NCI-H128 (cell line): ENCODE data around the gene PCSK1N.

ENCODE experiments used
- DNase-seq: peaks from one replicate; lab custom pipeline; 2025; ENCODE audit not compliant: unreplicated experiment; lab: John Stamatoyannopoulos, UW

The PCSK1N gene

DNA sequence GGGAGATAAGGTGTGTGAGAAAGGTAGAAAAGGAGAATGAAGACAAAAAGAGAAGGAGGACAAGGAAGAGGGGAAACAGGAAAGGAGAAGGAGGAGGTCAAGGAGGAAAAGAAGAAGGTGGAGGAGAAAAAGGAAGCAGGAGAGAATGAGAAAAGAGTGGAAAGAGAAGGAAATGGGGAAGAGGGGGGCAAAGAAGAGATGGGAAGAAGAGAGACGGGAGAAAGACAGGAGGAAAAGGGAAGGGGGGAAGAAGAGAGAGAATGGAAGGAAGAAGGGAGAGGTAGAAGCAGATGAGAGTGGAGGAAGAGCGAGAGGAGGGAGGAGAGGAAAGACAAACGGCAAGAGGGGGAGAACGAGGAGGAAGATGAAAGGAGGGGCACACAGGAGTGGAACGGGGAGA is 44.9 kb downstream of the PCSK1N start:
- no peak for DNase-seq

DNA sequence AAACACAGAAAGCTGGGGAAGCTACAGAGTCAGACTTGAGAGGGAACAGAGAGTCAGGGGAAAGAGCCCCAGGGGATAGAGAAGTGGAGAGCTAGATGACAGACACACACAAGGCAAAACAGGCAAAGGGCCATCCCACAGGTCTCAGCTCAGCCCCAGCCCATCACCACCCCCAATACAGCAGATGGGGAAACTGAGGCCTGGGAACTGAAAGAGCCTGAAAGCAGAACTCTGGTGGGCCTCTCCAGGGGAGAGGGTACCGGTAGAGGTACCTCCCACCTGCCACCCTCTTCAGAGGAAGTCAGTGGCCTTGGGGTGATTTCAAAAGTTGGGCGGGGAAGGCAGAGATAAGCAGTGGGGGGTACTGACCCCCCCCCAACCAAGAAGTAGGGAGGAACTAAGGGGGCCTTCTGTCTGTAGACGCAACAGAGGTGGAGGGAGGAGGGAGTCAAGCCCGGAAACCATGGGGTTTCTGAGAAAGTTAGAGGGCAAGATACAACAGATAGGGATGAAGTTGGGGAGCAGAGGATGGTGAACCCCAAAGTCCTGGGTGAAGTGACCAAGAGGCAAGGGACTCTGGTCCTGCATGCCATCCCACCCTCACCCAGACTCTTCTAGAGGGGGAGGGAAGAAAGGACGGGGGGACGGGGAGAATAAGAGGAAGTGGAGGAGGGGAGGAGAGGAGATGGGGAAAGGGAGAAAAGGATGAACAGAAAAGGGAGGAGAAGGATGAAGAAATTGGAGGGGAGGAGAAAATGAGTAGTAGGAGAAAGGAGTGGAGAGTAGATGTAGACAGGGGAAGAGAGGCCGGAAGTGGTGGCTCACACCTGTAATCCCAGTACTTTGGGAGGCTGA is 45.8 kb downstream of the PCSK1N start:
- no peak for DNase-seq

DNA sequence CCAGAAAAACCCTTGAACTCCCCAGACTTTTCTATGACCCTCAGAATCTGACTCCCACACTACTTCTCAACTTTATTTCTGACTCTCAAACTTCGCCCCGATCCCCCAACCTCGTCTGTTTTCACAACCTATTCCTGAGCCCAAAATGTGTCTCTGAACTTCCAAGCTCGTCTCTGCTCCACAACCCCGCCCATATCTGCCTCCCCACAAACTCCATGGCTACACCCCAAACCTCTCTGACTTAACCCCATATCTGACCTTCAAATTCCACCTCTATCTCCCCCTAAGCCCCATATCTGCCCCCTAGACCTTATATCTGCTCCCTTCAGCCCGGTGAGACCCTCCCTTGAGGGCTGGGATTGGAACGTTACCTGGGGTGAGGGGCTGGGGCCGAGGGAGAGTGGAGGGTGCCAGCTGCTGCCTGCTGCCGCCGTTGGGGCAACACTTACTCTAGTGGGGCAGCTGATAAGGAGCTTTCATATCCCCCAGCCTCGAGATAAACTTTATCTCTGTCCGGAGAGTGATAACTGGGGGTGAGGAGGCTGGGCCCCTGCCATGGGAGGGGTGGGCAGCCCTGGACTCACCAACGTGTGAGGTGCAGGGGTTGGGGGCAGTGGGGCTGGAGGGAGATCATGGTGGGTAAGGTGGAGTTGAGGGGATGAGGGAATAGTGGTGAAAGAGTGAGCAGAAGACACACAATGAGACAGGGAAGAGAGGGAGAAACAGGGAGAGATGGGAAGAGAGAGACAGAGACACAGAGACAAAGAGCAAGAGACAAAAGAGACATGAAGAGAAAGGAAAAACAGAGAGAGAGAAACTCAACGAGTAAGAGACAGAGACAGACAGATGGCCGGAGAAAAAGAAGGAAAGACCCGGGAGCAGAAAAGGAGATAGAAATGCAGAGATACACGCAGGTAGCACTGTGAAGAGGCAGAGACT is 47.6 kb downstream of the PCSK1N start:
- DNase-seq, result no peak

DNA sequence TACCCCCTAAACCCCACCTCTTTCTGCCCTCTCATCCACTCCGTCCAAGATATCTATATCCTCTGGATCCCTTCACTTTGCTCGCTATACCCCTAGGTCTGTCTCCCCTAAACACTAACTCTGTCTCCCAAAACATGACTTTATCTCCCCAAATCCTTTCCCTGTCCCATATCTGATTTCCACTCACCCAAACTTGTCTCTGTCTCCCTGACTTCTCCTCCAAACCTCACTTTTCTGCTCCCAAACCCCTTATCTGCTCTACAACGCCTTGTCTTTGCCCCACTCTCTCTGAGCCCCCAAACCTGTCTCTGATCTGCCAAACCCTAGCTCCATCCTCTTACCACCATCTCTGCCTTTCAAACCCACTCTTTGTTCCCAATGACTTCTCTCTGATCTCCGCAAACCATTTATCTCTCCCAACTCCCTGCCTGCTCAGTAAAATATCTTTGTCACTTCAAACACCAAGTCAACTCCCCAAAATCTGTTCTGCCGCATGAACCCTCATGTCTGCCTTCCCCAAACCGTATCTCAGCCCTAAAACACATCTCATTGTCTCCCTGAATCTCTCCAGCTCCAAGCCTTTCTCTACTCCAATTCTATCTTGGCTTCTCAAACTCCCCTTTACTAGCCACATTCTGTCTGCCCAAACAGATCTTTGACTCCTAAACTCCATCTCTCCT is 48.4 kb downstream of the PCSK1N start:
- no peak for DNase-seq

DNA sequence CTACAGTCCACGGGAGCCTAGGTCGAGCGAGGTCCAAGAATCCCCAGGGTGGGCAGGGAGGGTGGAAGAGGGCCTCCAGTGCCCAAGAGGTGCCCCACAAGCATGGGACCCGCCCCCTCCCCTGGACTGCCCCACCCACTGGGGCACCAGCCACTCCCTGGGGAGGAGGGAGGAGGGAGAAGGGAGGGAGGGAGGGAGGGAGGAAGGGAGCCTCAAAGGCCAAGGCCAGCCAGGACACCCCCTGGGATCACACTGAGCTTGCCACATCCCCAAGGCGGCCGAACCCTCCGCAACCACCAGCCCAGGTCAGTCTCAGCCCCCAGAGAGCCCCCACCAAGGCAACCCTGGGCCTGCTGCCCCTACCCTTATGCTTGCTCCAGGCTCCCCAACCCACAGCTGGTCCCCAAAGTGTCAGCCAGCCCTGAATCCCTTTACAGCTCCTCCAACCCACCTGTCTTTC is 49.0 kb downstream of the PCSK1N start, which contains the start of gene GATA1:
TSS of gene GATA1 (plus strand) at position 250 of the 460 bp plus-strand sequence. CDS start 4,520 bp downstream, outside the sequence.
- DNase-seq, result no peak

DNA sequence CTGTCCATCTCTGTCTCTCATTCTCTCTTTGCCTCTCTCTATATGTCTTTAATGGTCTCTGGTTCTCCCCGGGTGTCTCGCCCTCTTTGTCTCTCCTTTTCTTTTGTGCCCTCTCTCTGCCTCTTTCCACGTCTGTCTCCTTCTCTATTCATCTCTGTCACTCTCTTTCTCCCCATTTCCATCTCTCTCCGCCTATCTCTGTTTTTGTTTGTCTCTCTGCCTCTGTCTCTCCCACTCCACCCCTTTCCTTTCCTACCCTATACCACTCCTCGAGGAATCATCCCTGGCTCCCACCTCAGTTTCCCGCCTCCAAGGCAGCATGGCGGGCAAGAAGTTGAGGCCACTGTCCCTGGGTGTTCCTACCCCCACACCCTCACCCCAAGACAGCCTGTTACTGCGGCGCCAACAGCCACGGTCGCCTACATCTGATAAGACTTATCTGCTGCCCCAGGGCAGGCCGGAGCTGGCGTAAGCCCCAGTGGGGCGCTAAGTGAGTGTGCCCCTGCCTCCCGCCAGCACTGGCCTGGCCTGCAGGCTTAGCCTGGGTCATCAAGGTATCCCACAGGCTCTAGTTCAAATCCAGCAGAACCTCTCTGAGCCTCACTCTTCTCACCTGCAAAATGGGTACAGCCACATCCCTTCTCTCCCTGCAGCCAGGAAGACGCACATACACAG is 49.7 kb downstream of the PCSK1N start:
- no peak for DNase-seq

DNA sequence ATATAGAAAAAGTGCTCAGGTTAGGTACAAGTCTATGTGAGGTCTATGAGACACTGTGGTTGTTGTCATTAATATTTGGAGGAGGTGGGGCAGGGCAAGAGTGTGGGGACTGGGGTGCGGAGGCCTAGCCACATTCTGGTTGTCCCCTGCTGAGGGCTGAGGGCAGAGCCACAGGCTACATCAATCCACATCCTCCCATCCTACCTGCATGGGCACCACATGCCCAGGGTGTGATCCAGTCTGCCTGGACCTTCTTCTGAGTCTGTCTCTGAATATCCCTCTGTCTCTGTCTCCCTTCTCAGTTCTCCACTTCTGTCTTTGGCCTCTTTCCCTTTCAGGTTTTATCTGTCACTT is 50.2 kb downstream of the PCSK1N start:
- no peak for DNase-seq

DNA sequence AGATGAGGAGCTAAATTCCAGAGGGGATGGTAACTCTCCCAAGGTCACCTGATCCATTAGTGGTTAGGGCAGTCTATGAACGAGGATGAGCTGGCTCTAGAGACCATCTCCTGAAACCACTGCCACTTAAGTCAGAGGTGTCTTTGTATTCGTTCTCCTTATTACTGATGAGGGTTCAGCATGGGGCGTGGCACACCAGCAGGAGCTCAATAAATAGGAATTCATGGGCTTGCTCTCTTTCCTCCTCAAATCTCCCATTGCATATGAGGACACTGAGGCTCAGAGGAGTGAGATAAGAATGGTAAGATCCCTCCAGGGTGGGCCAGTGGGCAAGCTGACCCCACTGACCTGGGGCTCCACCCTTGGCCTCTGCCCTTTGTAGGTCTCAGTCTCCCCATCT is 50.7 kb downstream of the PCSK1N start:
- DNase-seq, result no peak

DNA sequence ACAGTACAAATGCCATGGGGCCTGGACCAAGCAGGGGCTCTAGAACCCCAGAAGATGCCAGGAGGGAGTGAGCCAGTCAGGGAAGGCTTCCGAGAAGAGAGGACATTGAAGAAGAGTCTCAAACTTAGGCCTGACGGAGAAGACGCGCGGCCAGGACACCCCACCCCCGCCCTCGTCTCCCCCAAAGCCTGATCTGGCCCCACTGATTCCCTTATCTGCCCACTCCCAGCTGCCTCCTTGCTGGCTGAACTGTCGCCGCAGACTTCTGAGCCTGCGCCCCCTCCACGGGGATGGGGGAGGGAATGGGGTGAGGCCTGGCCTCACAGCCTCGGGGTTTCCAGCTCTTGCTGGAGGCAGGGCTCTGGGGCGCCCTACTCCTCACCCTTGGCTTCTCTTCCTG is 52.6 kb downstream of the PCSK1N start:
- no peak for DNase-seq

DNA sequence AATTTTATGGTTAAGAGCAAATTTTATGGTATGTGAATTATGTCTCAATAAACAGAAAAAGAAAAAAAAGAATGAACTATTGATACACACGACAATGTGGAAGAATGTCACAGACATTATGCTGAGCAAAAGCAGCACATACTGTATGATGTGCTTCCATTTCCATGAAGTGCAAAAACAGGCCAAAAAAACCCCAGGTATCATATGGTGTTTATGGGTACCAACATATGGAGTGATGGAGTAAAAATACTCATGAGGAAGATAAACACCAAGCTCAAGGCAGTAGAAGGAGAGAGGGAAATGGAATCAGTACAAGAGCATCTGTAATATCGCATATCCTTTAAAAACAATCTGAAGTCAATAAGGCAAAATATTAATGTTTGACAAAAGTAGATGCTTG is 53.2 kb downstream of the PCSK1N start:
- no peak for DNase-seq

DNA sequence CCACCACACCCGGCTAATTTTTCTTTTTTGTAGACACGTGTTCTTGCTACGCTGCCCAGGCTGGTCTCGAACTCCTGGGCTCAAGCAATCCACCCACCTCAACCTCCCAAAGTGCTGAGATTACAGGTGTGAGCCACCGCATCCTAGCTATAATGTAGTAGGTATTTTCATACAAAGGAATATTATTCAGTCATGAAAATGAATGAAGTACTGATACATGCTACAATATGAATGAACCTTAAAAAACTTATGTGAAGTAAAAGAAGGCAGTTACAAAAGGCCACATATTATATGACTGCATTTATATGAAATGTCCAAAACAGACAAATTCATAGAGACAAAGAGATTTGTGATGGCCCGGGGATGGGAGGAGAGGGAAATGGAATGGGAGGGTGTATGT is 53.7 kb downstream of the PCSK1N start:
- DNase-seq, result no peak
